SKM-1 (cell line): ENCODE results near the gene OXLD1.
A peak's percentile ranks its signal among the peaks of the same experiment; 100 is the strongest.

ENCODE experiments used
- DNase-seq: peaks from one replicate; lab custom pipeline; 2025; ENCODE audit not compliant: unreplicated experiment; lab: John Stamatoyannopoulos, UW

The OXLD1 gene

DNA sequence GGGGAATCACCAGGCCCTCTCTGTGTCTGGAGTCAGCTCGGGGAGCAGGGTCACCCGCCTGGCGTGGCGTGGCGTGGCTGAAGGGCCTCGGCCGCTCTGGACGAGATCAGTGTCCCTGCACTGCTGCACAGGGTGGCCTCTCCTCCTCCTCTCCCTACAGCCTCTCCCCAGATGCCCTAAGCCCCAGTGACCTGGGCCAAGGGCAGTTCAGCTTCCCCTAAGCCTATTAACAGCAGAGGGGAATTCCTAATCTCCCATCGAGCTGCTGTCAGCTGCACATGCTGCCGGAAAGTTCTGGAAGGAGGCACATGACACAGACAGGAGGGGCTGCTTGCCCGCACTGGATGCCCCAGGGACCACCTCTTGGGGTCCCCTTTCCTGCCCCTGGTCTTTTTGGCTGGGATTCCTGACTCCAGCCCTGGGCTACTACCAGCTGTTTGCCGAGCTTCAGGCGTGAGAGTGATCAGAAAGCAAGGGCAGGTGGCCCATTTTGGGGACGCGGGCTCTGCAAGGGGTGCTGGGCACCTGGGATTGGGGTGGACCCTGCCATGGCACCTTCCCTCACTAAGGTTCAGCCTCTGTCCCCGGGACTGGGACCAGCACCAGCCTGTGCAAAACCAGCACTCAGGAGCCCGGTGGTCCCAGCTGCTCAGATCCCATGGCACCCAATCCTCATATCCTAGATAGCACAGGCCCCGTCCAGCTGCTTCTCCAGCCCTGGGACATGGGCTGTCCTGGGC, 10.9 kb downstream of the OXLD1 start:
- no peak for DNase-seq

DNA sequence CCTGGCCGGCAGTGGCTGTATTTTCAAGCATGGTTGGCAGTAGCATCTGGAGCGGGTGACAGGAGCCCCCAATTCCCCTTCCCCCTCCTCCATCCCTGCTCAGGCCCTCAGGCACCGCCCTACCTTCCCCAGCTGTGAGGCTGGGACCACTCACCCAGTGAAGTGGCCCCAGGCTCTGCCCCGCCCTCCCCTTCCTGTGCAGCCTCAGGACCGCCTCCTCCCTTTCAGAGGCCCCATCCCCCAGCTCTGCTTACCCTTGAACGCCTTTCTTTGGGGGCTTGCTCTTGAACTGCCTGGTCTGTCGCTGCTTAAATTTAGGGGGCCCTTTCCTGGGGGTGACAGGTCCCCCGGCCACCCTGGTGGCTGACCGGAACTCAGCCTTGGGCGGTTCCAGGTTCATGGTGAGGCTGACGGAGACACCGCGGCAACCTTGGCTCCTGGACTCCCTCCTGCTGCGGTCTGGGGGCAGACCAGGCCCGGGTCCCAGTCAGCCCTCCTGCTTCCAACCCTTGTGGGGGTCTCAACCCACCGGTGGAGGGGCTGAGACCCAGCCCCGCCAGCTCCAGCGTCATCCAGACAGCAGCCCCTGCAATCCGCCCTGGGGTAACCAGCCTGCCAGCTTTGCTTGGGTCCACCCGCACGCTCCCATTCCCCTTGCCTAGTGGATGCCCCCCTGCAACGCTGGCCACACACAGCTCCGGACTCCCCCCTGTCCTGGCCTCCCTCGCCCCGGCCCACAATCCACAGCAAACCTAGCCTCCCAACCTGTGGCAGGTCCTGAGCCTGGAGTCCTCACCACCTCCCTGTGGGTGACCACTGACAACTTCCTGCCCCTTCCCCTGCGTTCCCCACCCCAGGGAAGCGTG, 13.3 kb downstream of the OXLD1 start:
- DNase-seq: no peak

- DNase-seq: no peak
Measured at GRCh38 chr17:81651692-81652091, 14.7 kb downstream of the OXLD1 start.

DNA sequence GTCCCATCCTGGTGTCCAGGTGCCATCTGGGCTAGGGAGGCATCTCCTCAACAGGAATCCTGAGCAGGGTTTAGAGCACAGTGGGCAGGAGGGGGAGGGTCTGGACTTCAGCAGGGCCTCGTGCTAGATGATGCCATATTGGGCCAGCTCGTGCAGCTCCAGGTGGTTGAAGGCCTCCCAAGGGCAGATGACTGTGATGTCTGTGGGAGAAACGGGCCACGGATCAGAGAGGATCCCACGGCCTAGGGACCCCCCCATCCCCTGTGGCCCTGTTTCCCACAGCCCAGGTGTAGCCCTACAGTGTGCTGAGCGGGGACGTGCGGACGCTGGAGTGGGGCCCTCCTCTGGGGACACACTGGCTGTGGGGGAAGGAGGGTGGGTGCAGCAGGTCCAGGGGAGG, 15.5 kb downstream of the OXLD1 start:
- no peak for DNase-seq

DNA sequence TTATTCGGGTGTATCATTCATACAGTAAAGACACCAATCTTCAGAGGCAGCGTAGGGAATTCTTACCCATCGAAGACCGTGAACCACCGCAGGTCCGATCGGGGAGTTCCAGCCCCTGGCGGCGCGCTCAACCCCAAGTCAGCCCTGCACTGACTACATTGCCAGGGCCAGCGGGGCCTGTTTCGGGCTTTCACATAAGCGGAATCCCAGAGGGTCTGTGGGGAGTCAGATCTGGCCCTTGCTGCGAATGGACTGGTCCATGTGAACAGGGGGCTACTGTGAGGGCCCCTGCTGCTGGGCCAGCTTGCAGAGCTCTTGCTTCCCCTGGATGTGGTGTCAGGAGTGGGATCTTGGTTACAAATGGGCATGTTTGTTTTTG, 17.7 kb downstream of the OXLD1 start:
- DNase-seq: no peak

GRCh38 chr17:81648013-81648706, 18.2 kb downstream of the OXLD1 start:
- no peak for DNase-seq

- DNase-seq: no peak
Measured at GRCh38 chr17:81647640-81648012, 18.8 kb downstream of the OXLD1 start.

- no peak for DNase-seq
Measured at GRCh38 chr17:81646869-81647600, 19.4 kb downstream of the OXLD1 start.

DNA sequence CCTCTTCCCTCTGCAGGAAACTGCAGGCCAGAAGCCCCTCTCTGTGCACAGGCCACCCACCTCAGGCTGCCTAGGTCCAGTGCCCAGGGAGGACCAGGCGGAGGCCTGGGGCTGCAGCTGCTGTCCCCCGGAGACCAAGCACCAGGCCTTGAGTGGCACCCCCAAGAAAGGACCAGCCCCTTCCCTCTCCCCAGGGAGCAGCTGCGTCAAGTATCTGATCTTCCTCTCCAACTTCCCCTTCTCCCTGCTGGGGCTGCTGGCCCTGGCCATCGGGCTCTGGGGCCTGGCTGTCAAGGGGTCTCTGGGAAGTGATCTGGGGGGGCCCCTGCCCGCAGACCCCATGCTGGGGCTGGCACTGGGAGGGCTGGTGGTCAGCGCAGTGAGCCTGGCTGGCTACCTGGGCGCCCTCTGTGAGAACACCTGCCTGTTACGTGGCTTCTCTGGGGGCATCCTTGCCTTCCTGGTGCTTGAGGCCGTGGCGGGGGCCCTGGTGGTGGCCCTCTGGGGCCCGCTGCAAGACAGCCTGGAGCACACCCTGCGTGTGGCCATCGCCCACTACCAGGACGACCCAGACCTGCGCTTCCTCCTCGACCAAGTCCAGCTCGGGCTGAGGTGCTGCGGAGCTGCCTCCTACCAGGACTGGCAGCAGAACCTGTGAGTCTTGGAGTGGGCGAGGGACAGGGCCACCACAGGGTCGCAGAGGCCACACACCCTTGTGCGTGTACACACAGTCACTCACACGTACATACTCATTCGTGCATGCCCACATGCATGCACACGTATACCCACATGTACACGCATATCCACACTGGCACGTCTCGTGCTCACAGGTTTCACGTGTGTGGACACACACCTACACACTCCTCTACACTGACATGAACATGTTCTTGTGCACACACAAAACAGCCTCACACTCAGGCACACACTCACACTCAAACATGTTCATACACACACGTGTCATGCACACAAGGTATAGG, 21.1 kb downstream of the OXLD1 start:
- no peak for DNase-seq

GRCh38 chr17:81644496-81644895, 21.9 kb downstream of the OXLD1 start:
- DNase-seq: no peak

DNA sequence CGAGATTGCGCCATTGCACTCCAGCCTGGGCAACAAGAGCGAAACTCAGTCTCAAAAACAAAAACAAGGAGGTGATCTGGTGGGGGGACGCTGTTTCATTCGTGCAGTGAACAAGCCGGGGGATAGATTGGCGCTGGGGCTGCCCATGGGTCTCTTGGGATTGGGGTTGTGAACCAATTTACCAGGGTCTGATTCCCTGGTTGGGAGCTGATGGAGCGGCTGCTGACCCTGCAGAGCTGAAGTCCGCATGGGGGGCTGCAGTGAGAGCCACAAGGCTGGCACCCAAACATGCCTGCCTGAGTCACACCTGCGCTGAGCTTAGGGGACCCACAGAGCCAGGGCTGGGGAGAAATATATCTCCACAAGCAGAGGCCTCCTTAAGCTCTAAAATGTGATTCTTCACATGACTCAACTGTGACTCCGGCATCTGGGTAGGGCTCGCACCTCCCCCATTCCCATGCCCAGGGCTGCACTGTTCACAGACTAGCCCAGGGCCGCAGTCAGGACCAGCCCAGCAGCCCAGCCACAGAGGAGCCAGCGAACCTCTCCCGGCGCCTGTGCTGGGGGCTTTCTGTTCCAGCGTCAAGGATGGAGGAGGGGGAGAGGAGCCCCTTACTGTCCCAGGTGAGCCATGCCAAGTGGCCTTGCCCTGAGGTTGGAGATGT, 24.4 kb downstream of the OXLD1 start:
- DNase-seq: no peak

GRCh38 chr17:81640011-81640410, 26.4 kb downstream of the OXLD1 start:
- DNase-seq: no peak

DNA sequence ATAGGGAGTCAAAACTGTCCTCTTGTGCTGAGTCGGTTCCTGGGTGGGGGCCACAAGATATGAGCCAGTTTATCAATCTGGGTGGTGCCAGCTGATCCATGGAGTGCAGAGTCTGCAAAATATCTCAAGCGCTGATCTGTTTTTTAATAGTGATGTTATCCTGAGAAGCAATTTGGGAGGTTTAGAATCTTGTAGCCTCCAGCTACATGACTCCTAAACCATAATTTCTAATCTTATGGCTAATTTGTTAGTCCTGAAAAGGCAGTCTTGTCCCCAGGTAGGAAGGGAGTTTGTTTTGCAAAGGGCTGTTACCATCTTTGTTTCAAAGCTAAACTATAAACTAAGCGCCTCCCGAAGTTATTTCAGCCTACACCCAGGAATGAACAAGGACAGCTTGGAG, 27.7 kb downstream of the OXLD1 start:
- DNase-seq: no peak

- peak; percentile 72 for DNase-seq
Measured at GRCh38 chr17:81636505-81637288, 29.7 kb downstream of the OXLD1 start, which contains the start of the genes NPLOC4 and TSPAN10. Gene NPLOC4 (minus strand): TSS chr17:81637112. CDS start chr17:81636930, 182 bp downstream. Gene TSPAN10 (plus strand): TSS chr17:81637196. CDS start chr17:81642413, 5,217 bp downstream.

DNA sequence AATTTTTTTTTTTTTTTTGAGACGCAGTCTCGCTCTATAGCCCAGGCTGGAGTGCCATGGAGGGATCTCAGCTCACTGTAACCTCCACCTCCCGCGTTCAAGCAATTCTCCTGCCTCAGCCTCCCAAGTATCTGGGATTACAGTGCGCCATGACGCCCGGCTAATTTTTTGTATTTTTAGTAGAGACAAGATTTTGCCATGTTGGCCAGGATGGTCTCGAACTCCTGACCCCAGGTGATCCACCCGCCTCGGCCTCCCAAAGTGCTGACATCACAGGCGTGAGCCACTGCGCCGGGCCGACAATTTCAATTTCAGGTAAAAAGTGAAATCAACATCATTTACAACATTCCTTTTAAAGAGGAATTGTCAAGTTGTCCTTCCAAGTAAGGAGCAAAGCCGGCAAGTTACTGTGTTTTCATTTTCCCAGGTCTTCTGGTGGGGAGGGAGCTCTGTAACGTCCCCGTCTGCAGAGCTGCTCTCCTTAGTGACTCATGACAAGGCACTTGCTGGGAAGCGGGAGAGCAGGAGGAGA, 30.4 kb downstream of the OXLD1 start:
- DNase-seq: no peak

GRCh38 chr17:81635431-81635830, 31.0 kb downstream of the OXLD1 start:
- no peak for DNase-seq

DNA sequence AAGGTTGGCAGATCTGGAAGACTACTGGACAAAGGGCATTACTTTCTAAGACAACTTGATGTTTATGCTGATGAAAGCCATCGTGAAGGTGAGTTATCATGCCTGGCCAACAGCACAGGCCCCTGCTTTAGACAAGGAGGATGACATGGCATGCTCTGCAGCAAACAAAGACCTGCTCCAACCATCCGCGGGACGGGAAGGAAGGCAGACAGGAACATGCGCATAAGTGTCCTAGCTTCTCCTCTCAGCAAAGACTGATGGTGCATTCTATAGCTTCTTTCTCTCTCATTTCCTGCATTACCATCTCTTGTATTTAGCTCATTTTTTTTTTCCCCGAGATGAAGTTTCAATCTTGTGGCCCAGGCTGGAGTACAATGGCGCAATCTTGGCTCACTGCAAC, 34.9 kb downstream of the OXLD1 start:
- DNase-seq: no peak

GRCh38 chr17:81630274-81630673, 36.1 kb downstream of the OXLD1 start:
- DNase-seq: no peak
